Liver (tissue), 3 donors: Measurements from ENCODE around the gene CFL2.
"Not testable (repeated sequence)": the region's sequence is repeated elsewhere in the genome, so short reads cannot be mapped to it uniquely, and the experiment has no call there.

Experiments used
- FOXA2 ChIP-seq: IDR thresholded peaks from 2 replicates; pipeline ENCODE4 v1.6.1; 2016; ENCODE audit warnings: antibody characterized with exemption
- TAF1 ChIP-seq: conservative IDR thresholded peaks from 2 replicates; pipeline ENCODE4 v1.6.1; 2016; ENCODE audit warnings: antibody characterized with exemption, mild to moderate bottlenecking
- YY1 ChIP-seq: IDR thresholded peaks from 2 replicates; pipeline ENCODE4 v1.6.1; 2016; ENCODE audit warnings: antibody characterized with exemption, mild to moderate bottlenecking
- TF ChIP-seq, protein P1 (sequence below): fragments of 150-350 bp; IDR thresholded peaks from 2 replicates; pipeline ENCODE4 v1.5.1; 2017; ENCODE audit warnings: improper control_type of control experiment, low read depth, low read length; ENCODE audit not compliant: missing input control
- donor health status: healthy.
- donor health status: healthy.

DNA sequence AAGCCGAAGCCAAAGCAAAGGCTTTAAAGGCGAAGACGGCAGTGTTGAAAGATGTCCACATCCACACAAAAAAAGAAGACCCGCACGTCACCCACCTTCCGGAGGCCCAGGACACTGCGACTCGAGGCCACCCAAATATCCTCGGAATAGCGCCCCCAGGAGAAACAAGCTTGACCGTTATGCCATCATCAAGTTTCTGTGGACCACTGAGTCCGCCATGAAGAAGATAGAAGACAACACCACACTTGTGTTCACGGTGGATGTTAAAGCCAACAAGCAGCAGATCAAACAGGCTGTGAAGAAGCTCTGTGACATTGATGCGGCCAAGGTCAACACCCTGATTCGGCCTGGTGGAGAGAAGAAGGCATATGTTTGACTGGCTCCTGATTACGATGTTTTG is 20.2 kb downstream of the CFL2 start:
- TF ChIP-seq FOXA2, YY1, TAF1: not testable (repeated sequence)
- TF ChIP-seq, protein P1, sequence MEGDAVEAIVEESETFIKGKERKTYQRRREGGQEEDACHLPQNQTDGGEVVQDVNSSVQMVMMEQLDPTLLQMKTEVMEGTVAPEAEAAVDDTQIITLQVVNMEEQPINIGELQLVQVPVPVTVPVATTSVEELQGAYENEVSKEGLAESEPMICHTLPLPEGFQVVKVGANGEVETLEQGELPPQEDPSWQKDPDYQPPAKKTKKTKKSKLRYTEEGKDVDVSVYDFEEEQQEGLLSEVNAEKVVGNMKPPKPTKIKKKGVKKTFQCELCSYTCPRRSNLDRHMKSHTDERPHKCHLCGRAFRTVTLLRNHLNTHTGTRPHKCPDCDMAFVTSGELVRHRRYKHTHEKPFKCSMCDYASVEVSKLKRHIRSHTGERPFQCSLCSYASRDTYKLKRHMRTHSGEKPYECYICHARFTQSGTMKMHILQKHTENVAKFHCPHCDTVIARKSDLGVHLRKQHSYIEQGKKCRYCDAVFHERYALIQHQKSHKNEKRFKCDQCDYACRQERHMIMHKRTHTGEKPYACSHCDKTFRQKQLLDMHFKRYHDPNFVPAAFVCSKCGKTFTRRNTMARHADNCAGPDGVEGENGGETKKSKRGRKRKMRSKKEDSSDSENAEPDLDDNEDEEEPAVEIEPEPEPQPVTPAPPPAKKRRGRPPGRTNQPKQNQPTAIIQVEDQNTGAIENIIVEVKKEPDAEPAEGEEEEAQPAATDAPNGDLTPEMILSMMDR = not testable (repeated sequence)
